Lower leg skin (tissue), 4 donors: ENCODE results near the gene PRRT4. TPM values are rescaled to one million over a fixed set of nuclear protein-coding genes. Genes with fewer than 3 reads are reported as not detected.

Experiments used
- DNase-seq, 2 donors: peaks; one replicate each; pipeline ENCODE4 v3.0.0-alpha.2; 2019; ENCODE audit warnings: low spot score in 2 of 2
- H3K4me3 ChIP-seq: fragments of 200-600 bp; sonication (generic); 2 replicates; pipeline ENCODE4 v1.5.1; 2017; ENCODE audit warnings: mild to moderate bottlenecking, low read depth; ENCODE audit not compliant: poor library complexity, severe bottlenecking
- POLR2A ChIP-seq, 2 donors: fragments of 450-650 bp; IDR thresholded peaks; one replicate each; pipeline ENCODE4 v1.6.1; 2016 to 2017; ENCODE audit warnings: antibody characterized with exemption in 2 of 2, mild to moderate bottlenecking in 1 of 2, moderate library complexity in 1 of 2
- WGBS, 2 donors: methylation state at CpG; one replicate each; pipeline ENCODE4 v1.1.5; 2018; 5-methylcytosine and 5-hydroxymethylcytosine counted together
- intact Hi-C: fragments of 100-400 bp; cut with DNase I; formaldehyde crosslinking; loops from one replicate; pipeline ENCODE4 v1.15.0; 2023; ENCODE audit warnings: low total_unique reads
- total RNA-seq, 4 donors: library from RNA; depleted of rRNA; stranded (reverse); fragments of >200 nt; gene quantifications; one replicate each; pipeline ENCODE4 v1.1.0, GENCODE V29; 2016
- TF ChIP-seq, protein P1 (sequence below), 3 donors: fragments of 450-650 bp; IDR thresholded peaks; one replicate each; pipeline ENCODE4 v1.5.1; 2016; ENCODE audit warnings: antibody characterized with exemption in 3 of 3, mild to moderate bottlenecking in 3 of 3, moderate library complexity in 2 of 3

The PRRT4 gene
- total RNA-seq, 4 donors from 2014 or later = 1.3 to 4.5 (median 1.9) TPM

DNA sequence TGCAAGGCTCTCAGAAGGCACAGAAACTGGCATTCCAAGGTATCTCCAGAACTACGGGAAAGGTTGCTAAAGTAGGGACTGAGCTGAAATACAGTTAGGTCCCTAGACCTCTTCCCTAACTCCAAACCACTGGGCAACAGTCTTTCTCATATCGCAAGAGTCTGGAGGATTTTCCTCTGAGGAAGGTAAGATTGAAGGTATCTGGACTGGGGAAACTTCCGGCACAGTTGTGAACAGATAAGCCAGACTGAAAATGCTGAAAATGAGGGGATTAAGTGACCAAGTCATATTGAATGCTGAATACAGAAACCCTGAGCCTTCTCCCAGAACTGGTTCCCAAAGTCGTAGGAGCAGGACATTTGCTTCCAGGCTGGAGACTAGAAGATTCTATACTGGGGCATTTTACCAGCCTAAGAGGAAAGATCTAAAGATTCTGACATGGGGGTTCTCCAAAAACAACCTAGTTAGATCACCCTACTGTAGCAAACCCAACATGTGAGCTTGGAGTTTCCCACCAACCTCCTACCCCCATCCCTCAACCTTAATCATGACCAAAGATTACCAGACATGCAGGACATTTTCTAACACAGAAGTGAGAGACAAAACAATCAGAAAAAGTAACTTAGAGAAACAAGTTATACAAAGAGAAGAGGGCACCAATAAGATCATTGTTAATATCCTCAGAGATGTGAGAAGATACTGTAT lies 2.8 kb upstream of the PRRT4 start:
- intact Hi-C loops = no loop called here
- 87 to 88% methylated on average over 4 of the region's 4 CpGs for WGBS, 2 donors
- no peak for TF ChIP-seq POLR2A (IDR thresholded peaks at IDR 0.05)
- TF ChIP-seq, protein P1, sequence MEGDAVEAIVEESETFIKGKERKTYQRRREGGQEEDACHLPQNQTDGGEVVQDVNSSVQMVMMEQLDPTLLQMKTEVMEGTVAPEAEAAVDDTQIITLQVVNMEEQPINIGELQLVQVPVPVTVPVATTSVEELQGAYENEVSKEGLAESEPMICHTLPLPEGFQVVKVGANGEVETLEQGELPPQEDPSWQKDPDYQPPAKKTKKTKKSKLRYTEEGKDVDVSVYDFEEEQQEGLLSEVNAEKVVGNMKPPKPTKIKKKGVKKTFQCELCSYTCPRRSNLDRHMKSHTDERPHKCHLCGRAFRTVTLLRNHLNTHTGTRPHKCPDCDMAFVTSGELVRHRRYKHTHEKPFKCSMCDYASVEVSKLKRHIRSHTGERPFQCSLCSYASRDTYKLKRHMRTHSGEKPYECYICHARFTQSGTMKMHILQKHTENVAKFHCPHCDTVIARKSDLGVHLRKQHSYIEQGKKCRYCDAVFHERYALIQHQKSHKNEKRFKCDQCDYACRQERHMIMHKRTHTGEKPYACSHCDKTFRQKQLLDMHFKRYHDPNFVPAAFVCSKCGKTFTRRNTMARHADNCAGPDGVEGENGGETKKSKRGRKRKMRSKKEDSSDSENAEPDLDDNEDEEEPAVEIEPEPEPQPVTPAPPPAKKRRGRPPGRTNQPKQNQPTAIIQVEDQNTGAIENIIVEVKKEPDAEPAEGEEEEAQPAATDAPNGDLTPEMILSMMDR (IDR thresholded peaks at IDR 0.05) = no peak
- no peak overlapping the region for H3K4me3 ChIP-seq
- DNase-seq = no peak

DNA sequence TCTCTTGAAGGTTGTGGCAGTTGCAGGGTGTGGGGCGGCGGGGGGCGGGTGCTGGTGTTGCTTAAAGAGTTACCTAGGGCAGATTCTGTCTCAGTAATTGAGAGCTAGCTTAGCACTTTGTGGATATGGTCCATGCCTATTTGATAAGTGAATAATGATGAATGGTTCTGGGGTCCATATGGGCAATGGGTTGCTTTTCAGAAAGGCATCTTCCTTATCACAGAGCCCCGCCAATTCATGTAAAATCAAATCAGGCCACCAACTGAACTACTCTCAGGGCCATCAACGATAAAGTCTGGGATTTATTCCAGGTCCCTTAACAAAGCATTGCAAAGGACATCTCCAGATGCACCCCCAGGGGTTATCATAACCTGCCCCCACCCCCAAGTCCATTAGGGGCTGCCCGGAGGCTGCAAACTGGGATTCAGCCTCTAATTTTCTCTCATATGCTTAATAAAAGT lies 1.8 kb upstream of the PRRT4 start:
- 87 to 90% methylated on average over 6 of the region's 6 CpGs for WGBS, 2 donors
- no peak for DNase-seq
- H3K4me3 ChIP-seq = no peak overlapping the region
- TF ChIP-seq, protein P1 (IDR thresholded peaks at IDR 0.05) = no peak
- no peak for TF ChIP-seq POLR2A (IDR thresholded peaks at IDR 0.05)
- intact Hi-C loops = no loop called here

- no peak for DNase-seq
- TF ChIP-seq, protein P1 (IDR thresholded peaks at IDR 0.05) = no peak
- TF ChIP-seq POLR2A (IDR thresholded peaks at IDR 0.05) = no peak
- intact Hi-C loops = no loop called here
- H3K4me3 ChIP-seq = no peak overlapping the region
- 84 to 88% methylated on average over 4 of the region's 4 CpGs for WGBS, 2 donors
Measured at GRCh38 chr7:128362670-128363069, 1.2 kb upstream of the PRRT4 start.

GRCh38 chr7:128360359-128360678 lies 1.2 kb downstream of the PRRT4 start:
- TF ChIP-seq POLR2A (IDR thresholded peaks at IDR 0.05) = no peak
- TF ChIP-seq, protein P1 (IDR thresholded peaks at IDR 0.05) = no peak
- intact Hi-C loops = no loop called here
- WGBS, 2 donors = 30 to 41% methylated on average over 8 to 9 of the region's 9 CpGs
- no peak for DNase-seq
- H3K4me3 ChIP-seq = no peak overlapping the region

- no peak overlapping the region for H3K4me3 ChIP-seq
- DNase-seq = no peak
- TF ChIP-seq POLR2A (IDR thresholded peaks at IDR 0.05) = no peak
- TF ChIP-seq, protein P1 (IDR thresholded peaks at IDR 0.05) = no peak
- intact Hi-C loops = no loop called here
- 75 to 84% methylated on average over 4 of the region's 4 CpGs for WGBS, 2 donors
Measured at GRCh38 chr7:128359939-128360338, 1.6 kb downstream of the PRRT4 start.

DNA sequence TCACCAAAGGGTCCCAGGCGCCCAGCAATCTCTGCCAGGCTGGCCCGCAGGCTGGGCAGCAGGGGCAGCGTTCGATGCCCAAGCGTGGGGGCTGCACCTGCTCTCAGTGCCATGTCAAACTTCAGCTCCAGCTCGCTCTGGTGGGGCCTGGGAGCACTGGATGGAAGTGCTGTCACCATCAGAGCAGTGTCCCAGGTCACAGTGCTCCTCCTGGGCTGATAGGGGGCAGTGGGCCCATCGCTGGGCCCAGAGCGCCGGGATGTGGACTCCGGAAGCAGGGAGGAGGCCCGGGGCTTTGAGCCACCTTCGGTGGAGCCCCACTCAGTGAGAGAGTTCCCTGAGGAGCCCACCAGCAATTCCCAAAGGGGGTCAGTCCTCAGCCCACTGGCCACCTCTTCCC lies 2.2 kb downstream of the PRRT4 start:
- H3K4me3 ChIP-seq = no peak overlapping the region
- intact Hi-C loops = no loop called here
- no peak for DNase-seq
- TF ChIP-seq, protein P1 (IDR thresholded peaks at IDR 0.05) = no peak
- no peak for TF ChIP-seq POLR2A (IDR thresholded peaks at IDR 0.05)
- WGBS, 2 donors = 100% methylated on average over 1 to 7 of the region's 12 CpGs
